ENCODE measurements around the gene CDR2L.

- TF ChIP-seq EZH2 (IDR thresholded peaks at IDR 0.05) (no peak), POLR2AphosphoS5 (IDR thresholded peaks at IDR 0.05; ENCODE audit: borderline replicate concordance, low read depth, low read length) (no peak)
These were observed 11.5 kb upstream of the CDR2L start for GRCh38 chr17:74975943-74976342.
